SH-SY5Y (cell line): ENCODE results near the gene OR12D2.

Experiments used
- GATA2 ChIP-seq: IDR thresholded peaks from 2 replicates; pipeline ENCODE4 v1.6.1; 2011; ENCODE audit warnings: mild to moderate bottlenecking, low read depth, low read length
- GATA3 ChIP-seq: IDR thresholded peaks from 2 replicates; pipeline ENCODE4 v1.6.1; 2011; ENCODE audit warnings: low read depth, mild to moderate bottlenecking, low read length, moderate library complexity

The OR12D2 gene

DNA sequence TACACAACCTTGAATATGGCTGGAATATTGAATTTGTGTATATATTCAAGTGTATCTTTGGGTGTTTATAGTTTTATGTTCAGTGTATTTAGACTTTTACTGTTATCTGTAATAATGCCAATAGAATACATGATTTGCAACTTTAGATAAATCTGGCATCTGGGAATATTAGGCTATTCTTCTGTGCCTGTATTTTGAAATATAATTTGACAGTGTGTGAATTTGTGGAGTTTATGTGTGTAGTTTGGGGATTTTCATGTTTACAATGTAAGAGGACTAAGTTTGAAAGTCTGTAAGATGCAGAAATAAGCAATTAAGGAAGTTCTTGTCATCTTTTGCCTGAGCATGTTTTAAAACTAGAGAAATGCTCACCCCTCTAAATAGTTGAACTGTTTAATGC lies 43.6 kb downstream of the OR12D2 start, which contains the start of gene OR10C1:
TSS of gene OR10C1 (plus strand) at position 301 of the 400 bp plus-strand sequence. CDS start 710 bp downstream, outside the sequence.
- TF ChIP-seq GATA2 (no peak), GATA3 (no peak)

DNA sequence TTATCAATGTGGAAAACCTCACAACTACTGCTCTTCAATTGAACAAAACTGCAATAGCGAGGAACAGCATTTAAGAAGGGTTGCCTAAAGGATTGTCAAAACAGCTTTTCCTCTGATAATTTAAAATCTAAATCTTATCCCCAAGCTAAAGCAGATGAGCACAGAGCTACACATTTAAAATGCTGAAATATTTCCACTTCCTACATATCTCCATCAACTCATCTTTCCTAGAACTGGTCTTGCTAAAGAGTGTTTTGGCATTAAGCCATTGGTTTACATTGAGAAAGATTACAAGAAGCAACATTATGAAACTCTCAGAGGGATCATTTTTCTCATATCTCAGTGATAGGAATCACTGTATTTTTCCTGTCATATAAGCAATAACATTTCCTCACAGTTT lies 47.3 kb downstream of the OR12D2 start:
- no peak for TF ChIP-seq GATA3
- TF ChIP-seq GATA2 = no peak
